Karpas-422 (cell line): Measurements from ENCODE around the gene CLIC5. TPM values are rescaled to one million over a fixed set of nuclear protein-coding genes. Genes with fewer than 3 reads are reported as not detected.

ENCODE experiments used
- DNase-seq: peaks from one replicate; pipeline ENCODE4 v3.0.0-alpha.2; 2015
- H2AFZ ChIP-seq: fragments of 200-600 bp; sonication (generic); 2 replicates; pipeline ENCODE4 v1.6.1; 2014; ENCODE audit warnings: antibody characterized with exemption, low read length, mixed read lengths
- H3K27ac ChIP-seq: fragments of 200-600 bp; sonication (generic); 2 replicates; pipeline ENCODE4 v1.5.1; 2014; ENCODE audit warnings: mild to moderate bottlenecking, low read length, moderate library complexity
- H3K27me3 ChIP-seq: fragments of 200-600 bp; sonication (generic); 2 replicates; pipeline ENCODE4 v1.6.1; 2014; ENCODE audit warnings: low read length, mixed read lengths
- H3K36me3 ChIP-seq: fragments of 200-600 bp; sonication (generic); 2 replicates; pipeline ENCODE4 v1.6.1; 2014; ENCODE audit warnings: low read length, mixed read lengths; ENCODE audit not compliant: insufficient read depth
- H3K4me1 ChIP-seq: fragments of 200-600 bp; sonication (generic); 2 replicates; pipeline ENCODE4 v1.6.1; 2014; ENCODE audit warnings: mild to moderate bottlenecking, low read length, mixed read lengths
- H3K4me2 ChIP-seq: fragments of 200-600 bp; sonication (generic); 2 replicates; pipeline ENCODE4 v1.6.1; 2014; ENCODE audit warnings: low read length, low read depth, mild to moderate bottlenecking; ENCODE audit not compliant: poor library complexity, severe bottlenecking
- H3K4me3 ChIP-seq: fragments of 200-600 bp; sonication (generic); 2 replicates; pipeline ENCODE4 v1.5.1; 2014; ENCODE audit warnings: mild to moderate bottlenecking, antibody characterized with exemption, low read length, mixed read lengths
- H3K79me2 ChIP-seq: fragments of 200-600 bp; sonication (generic); 2 replicates; pipeline ENCODE4 v1.6.1; 2014; ENCODE audit warnings: mild to moderate bottlenecking, low read length, mixed read lengths
- H3K9ac ChIP-seq: fragments of 200-600 bp; sonication (generic); 2 replicates; pipeline ENCODE4 v1.6.0; 2014; ENCODE audit warnings: low read length
- H3K9me2 ChIP-seq: fragments of 200-600 bp; sonication (generic), shearing (Covaris generic); replicated peaks from 2 replicates; pipeline ENCODE4 v1.6.0; 2014; ENCODE audit warnings: mild to moderate bottlenecking, low read length, moderate library complexity; ENCODE audit not compliant: insufficient read depth
- H3K9me3 ChIP-seq: fragments of 300-700, 200-600 bp; sonication (generic); 2 replicates; pipeline ENCODE4 v1.6.1; 2014; ENCODE audit warnings: low read length, mixed read lengths
- H4K20me1 ChIP-seq: fragments of 200-600 bp; sonication (generic); 2 replicates; pipeline ENCODE4 v1.6.1; 2014; ENCODE audit warnings: mild to moderate bottlenecking, antibody characterized with exemption, low read length, low read depth; ENCODE audit not compliant: insufficient read depth
- total RNA-seq: library from RNA; depleted of rRNA; stranded (reverse); fragments of >200 nt; shearing (Covaris generic); gene quantifications from 2 replicates; pipeline ENCODE4 v1.2.3, GENCODE V29; 2014; ENCODE audit warnings: low replicate concordance

CLIC5 gene
- total RNA-seq, 1 experiment from 2014 or later, result not detected

DNA sequence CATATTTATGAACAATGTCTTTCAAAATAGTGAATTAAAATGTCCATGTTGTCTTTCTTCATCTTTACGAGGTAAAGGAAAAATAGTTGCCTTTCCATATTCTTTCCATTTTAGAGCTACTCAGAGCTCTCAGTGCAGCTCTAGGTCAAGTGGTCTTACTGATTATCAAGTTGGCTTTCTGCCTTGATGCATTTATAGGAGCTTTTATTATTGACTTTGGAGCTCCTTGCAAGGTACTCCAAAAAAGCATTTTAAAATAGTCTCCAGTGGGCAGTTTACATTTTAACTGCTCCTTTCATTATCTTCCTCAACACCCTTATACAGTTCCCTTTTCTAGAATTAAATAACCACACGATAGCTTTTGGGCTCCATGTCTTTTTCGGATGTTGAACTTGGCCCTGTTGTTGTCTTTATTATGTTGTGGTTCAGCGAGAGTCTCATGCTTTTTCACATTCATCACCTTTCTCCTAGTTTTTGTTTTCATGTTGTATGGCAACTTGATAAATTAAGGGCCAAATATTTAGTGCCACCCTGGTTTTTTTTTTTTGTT is 122.9 kb downstream of the CLIC5 start:
- Histone ChIP-seq H3K9me2 (no peaks in the 10 kb centered on the region), H3K9ac (no peak overlapping the region), H2AFZ (no peak overlapping the region), H3K4me2 (no peak overlapping the region), H3K9me3 (no peaks in the 10 kb centered on the region), H3K27ac (no peak overlapping the region), H3K79me2 (no peaks in the 10 kb centered on the region), H4K20me1 (no peaks in the 10 kb centered on the region), H3K4me3 (no peak overlapping the region), H3K4me1 (no peaks in the 10 kb centered on the region), H3K27me3 (no peaks in the 10 kb centered on the region), H3K36me3 (no peaks in the 10 kb centered on the region)
- DNase-seq, result peak; percentile 11

DNA sequence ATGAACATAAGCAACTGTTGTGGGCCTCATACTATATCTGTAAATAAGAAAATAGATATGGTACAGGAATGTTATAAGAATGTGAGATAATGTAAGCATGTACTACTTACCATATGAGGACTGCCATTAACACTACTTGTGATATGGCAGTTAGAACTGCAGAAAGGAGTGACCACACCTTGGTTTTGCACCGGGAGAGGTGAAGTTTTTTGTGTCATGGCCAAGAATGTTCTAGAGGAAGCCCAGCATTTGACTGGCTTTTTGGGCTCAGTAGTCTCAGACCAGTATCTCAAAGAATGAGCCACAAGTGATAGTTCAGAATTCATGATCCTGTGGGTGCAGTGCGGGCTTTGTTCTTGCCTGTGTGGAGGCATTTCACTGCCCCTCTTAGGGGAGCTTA is 123.5 kb downstream of the CLIC5 start:
- H3K4me3 ChIP-seq, result no peak overlapping the region
- H3K4me1 ChIP-seq, result no peaks in the 10 kb centered on the region
- no peaks in the 10 kb centered on the region for H3K9me3 ChIP-seq
- H4K20me1 ChIP-seq, result no peaks in the 10 kb centered on the region
- DNase-seq, result peak; percentile 19
- H3K4me2 ChIP-seq, result no peak overlapping the region
- no peak overlapping the region for H3K27ac ChIP-seq
- H3K79me2 ChIP-seq, result no peaks in the 10 kb centered on the region
- no peak overlapping the region for H3K9ac ChIP-seq
- no peak overlapping the region for H2AFZ ChIP-seq
- H3K9me2 ChIP-seq, result no peaks in the 10 kb centered on the region
- H3K27me3 ChIP-seq, result no peaks in the 10 kb centered on the region
- H3K36me3 ChIP-seq, result no peaks in the 10 kb centered on the region

DNA sequence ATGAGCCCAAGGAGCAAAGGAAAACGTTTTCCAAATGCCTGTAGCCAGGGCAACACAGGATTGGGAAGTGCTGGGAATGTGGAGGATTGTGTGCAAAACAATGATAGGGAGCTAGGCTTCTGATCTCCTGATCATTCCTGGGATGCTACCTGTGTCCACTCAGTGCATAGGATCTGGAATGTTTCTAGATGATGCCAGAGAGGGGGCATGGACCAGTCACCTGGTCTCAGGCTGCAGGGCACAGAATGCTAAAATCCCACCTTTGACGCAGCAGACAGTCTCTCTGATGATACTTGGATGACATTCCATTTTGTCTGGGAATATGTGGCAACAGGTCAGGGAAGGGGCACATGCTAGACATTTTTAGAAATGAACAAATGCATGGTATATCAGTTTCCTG is 128.9 kb downstream of the CLIC5 start:
- Histone ChIP-seq H3K36me3 (no peaks in the 10 kb centered on the region), H3K9me2 (no peaks in the 10 kb centered on the region), H3K9ac (no peak overlapping the region), H3K27ac (no peak overlapping the region), H4K20me1 (no peaks in the 10 kb centered on the region), H2AFZ (no peak overlapping the region), H3K79me2 (no peaks in the 10 kb centered on the region), H3K4me2 (no peak overlapping the region), H3K4me1 (no peaks in the 10 kb centered on the region), H3K4me3 (no peak overlapping the region), H3K9me3 (no peaks in the 10 kb centered on the region), H3K27me3 (no peaks in the 10 kb centered on the region)
- DNase-seq, result peak; percentile 4

DNA sequence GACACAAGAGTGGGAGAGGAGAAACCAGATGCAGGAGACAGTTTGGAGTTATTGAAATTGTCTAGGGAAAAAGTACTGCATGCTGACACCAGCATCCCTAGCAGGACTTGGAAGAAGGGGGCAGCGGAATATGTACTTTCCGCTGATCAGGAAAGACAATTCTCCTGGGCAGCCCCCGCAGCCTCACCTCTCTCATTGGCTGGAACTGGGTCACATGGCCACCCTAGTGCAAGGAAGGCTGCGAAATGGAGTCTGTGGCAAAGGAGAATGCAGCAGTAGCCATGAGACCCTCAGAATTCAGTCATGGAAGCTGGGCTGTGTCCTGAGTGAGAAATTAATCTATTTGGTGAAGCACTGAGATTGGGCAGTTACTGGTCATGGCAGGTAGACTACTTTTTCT is 131.3 kb downstream of the CLIC5 start:
- Histone ChIP-seq H3K4me2 (no peak overlapping the region), H3K9ac (no peak overlapping the region), H3K4me1 (no peaks in the 10 kb centered on the region), H3K27ac (no peak overlapping the region), H3K4me3 (no peak overlapping the region), H3K36me3 (no peaks in the 10 kb centered on the region), H2AFZ (no peak overlapping the region), H4K20me1 (no peaks in the 10 kb centered on the region), H3K79me2 (no peaks in the 10 kb centered on the region), H3K9me2 (no peaks in the 10 kb centered on the region), H3K27me3 (no peaks in the 10 kb centered on the region), H3K9me3 (no peaks in the 10 kb centered on the region)
- DNase-seq, result no peak

DNA sequence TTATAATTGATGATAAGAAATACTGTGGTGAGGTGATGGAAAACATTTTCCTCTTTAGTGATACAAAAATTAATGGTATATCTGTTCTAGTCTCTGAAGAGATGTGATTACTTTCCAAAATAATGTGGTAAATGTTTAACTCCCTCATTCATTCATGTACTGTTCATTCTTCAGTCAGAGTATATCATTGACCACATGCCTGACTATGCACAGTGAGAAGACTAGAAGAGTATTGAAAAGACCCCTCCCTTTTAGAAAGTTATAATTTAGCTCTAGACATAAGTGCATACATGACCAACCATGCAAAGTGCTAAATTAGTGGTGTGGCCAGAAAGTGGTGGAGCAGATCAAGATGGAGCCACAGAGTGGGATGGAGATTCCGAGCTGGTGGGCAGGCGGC is 133.0 kb downstream of the CLIC5 start:
- peaks cover 3% of the 10 kb centered on the region; the same call in 1 of the 2 replicates for H3K4me1 ChIP-seq
- H3K36me3 ChIP-seq, result no peaks in the 10 kb centered on the region
- no peak overlapping the region for H3K9ac ChIP-seq
- H3K9me3 ChIP-seq, result no peaks in the 10 kb centered on the region
- DNase-seq, result no peak
- no peaks in the 10 kb centered on the region for H3K79me2 ChIP-seq
- H3K4me2 ChIP-seq, result no peak overlapping the region
- H3K4me3 ChIP-seq, result no peak overlapping the region
- no peaks in the 10 kb centered on the region for H4K20me1 ChIP-seq
- no peaks in the 10 kb centered on the region for H3K9me2 ChIP-seq
- no peaks in the 10 kb centered on the region for H3K27me3 ChIP-seq
- no peak overlapping the region for H2AFZ ChIP-seq
- H3K27ac ChIP-seq, result no peak overlapping the region

DNA sequence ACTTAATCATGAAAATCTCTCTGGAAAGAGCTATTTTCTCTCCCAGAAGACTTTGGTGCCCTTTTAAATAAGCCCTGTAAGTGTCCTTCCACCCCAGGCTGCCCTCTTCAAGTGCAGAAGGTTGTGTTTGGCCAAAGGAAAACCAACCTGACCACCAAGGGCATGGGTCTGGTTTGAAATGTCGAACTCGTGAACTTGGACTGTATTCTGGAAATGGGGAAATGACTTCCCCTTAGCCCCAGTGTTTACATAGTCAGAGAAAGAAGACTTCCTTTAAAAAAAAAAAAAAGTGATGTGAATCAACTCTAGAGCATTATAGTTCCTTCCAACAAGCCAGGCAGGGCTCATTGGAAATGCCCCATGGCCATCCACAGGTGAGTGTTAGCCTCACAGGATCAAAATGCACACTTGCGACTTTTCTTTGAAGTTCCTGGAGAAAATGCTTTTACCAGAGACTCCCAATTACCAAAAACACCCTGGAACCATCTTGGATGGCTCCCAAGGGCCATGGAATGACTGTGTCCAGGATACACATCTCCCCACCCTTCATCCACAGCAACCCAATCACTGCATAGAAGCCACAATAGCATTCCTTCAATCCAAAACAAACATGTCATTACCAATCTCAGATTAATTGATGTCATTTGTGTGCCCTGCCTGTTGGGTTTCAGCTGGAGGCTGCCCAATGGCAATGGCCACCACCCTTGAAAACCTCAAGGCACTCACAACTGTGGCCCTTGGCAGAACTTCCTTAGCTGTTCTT is 133.8 kb downstream of the CLIC5 start:
- Histone ChIP-seq H3K27me3 (no peaks in the 10 kb centered on the region), H3K4me2 (no peak overlapping the region), H3K4me3 (no peak overlapping the region), H3K9me2 (no peaks in the 10 kb centered on the region), H3K36me3 (no peaks in the 10 kb centered on the region), H4K20me1 (no peaks in the 10 kb centered on the region), H3K4me1 (peaks cover 3% of the 10 kb centered on the region; the same call in 1 of the 2 replicates), H3K9ac (no peak overlapping the region), H3K9me3 (no peaks in the 10 kb centered on the region), H3K79me2 (no peaks in the 10 kb centered on the region), H3K27ac (no peak overlapping the region), H2AFZ (no peak overlapping the region)
- no peak for DNase-seq

DNA sequence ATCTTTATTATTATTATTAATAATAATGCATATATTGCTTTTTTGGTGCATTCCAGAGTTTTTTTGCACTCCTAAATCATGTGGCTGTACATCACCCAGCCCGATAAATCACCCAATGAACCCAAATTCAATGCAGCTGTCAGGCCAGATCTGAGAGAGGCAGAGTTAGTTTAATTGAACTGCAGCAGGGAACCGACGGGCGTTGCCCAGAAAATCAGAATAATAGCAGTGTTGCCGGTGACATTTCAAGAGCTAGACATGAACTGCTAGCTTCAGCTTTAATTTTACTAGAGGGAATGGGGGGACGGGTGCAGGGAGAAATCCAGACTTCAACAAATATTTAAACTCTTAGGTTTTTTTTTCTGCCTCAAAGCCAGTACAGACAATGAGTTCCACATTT is 135.0 kb downstream of the CLIC5 start:
- DNase-seq, result peak; percentile 19
- no peak overlapping the region for H3K4me2 ChIP-seq
- H3K9me3 ChIP-seq, result no peaks in the 10 kb centered on the region
- H3K79me2 ChIP-seq, result no peaks in the 10 kb centered on the region
- H3K27me3 ChIP-seq, result no peaks in the 10 kb centered on the region
- H4K20me1 ChIP-seq, result no peaks in the 10 kb centered on the region
- no peak overlapping the region for H3K4me3 ChIP-seq
- no peak overlapping the region for H3K27ac ChIP-seq
- no peaks in the 10 kb centered on the region for H3K9me2 ChIP-seq
- H3K36me3 ChIP-seq, result no peaks in the 10 kb centered on the region
- no peak overlapping the region for H2AFZ ChIP-seq
- no peak overlapping the region for H3K9ac ChIP-seq
- H3K4me1 ChIP-seq, result peaks cover 3% of the 10 kb centered on the region; the same call in 1 of the 2 replicates

DNA sequence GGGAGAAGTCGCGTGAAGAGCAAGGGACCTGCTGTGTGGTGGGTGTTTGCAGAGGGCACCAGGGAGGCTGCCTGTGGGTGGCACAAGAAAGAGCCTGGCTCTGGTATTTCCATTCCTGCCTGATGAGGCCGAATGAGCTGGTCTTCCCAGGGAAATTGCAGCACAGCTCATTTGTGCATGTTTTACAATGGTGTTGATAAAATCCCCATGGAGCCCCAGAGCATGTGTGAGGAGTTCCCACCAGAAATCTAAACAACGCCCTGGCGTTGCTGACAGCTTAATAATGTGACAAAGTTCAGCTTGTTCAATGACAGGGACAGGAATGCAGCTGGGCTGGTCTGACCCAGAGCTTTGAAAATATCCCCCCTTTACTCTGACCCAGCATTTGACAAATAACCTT is 135.5 kb downstream of the CLIC5 start:
- H2AFZ ChIP-seq, result no peak overlapping the region
- no peak for DNase-seq
- no peaks in the 10 kb centered on the region for H3K79me2 ChIP-seq
- no peaks in the 10 kb centered on the region for H3K27me3 ChIP-seq
- no peaks in the 10 kb centered on the region for H4K20me1 ChIP-seq
- H3K36me3 ChIP-seq, result no peaks in the 10 kb centered on the region
- H3K4me1 ChIP-seq, result peaks cover 3% of the 10 kb centered on the region; the same call in 1 of the 2 replicates
- no peak overlapping the region for H3K4me2 ChIP-seq
- H3K9me2 ChIP-seq, result no peaks in the 10 kb centered on the region
- no peak overlapping the region for H3K27ac ChIP-seq
- no peak overlapping the region for H3K4me3 ChIP-seq
- no peaks in the 10 kb centered on the region for H3K9me3 ChIP-seq
- H3K9ac ChIP-seq, result no peak overlapping the region
